Ectodermal cell (in vitro differentiated cells): ENCODE measurements around the gene ASTN1.

ENCODE experiments used
- H3K27ac ChIP-seq: 2 replicates; pipeline ENCODE4 v1.7.0; 2013; ENCODE audit warnings: mild to moderate bottlenecking, low read depth, low read length; ENCODE audit not compliant: insufficient read depth, poor library complexity, severe bottlenecking
- H3K27me3 ChIP-seq: 2 replicates; pipeline ENCODE4 v1.7.0; 2013; ENCODE audit warnings: mild to moderate bottlenecking, low read length; ENCODE audit not compliant: insufficient read depth, control insufficient read depth, poor library complexity, severe bottlenecking
- H3K36me3 ChIP-seq: one replicate; pipeline ENCODE4 v1.7.0; 2013; ENCODE audit warnings: low read length; ENCODE audit not compliant: control insufficient read depth, insufficient read depth
- H3K4me1 ChIP-seq: one replicate; pipeline ENCODE4 v1.7.0; 2013; ENCODE audit warnings: low read length; ENCODE audit not compliant: control insufficient read depth, insufficient read depth
- H3K4me3 ChIP-seq: 2 replicates; pipeline ENCODE4 v1.7.0; 2013; ENCODE audit warnings: low read depth, low read length, control low read depth; ENCODE audit not compliant: insufficient read depth
- H3K9me3 ChIP-seq: 2 replicates; pipeline ENCODE4 v1.7.0; 2013; ENCODE audit warnings: mild to moderate bottlenecking, low read length, moderate library complexity; ENCODE audit not compliant: control insufficient read depth
- WGBS, 2 experiments: methylation state at CpG; one replicate each; pipeline ENCODE4 v1.1.7; 2013; ENCODE audit warnings: missing lambda C conversion rate in 2 of 2; 5-methylcytosine and 5-hydroxymethylcytosine counted together

ASTN1 gene

GRCh38 chr1:177185209-177185608 is 20.7 kb upstream of the ASTN1 start:
- Histone ChIP-seq H3K9me3 (no peaks in the 10 kb centered on the region), H3K27ac (no peak overlapping the region), H3K36me3 (no peaks in the 10 kb centered on the region), H3K4me3 (no peak overlapping the region), H3K27me3 (peaks cover 14% of the 10 kb centered on the region), H3K4me1 (no peaks in the 10 kb centered on the region)
- WGBS, 2 experiments: 80 to 84% methylated on average over 1 to 3 of the region's 5 CpGs

GRCh38 chr1:177183836-177184235 is 19.3 kb upstream of the ASTN1 start:
- no peaks in the 10 kb centered on the region for H3K36me3 ChIP-seq
- H3K9me3 ChIP-seq: no peaks in the 10 kb centered on the region
- 85 to 87% methylated on average over 2 of the region's 2 CpGs for WGBS, 2 experiments
- H3K4me3 ChIP-seq: no peak overlapping the region
- H3K4me1 ChIP-seq: no peaks in the 10 kb centered on the region
- H3K27me3 ChIP-seq: peaks cover 28% of the 10 kb centered on the region
- no peak overlapping the region for H3K27ac ChIP-seq

GRCh38 chr1:177181631-177182291 is 17.2 kb upstream of the ASTN1 start:
- Histone ChIP-seq H3K4me3 (peak overlapping the region; percentile 15), H3K9me3 (no peaks in the 10 kb centered on the region), H3K36me3 (no peaks in the 10 kb centered on the region), H3K27me3 (peaks cover 49% of the 10 kb centered on the region), H3K4me1 (no peaks in the 10 kb centered on the region), H3K27ac (no peak overlapping the region)
- WGBS, 2 experiments: 0% methylated on average over 32 of the region's 32 CpGs

GRCh38 chr1:177181280-177181630 is 16.7 kb upstream of the ASTN1 start:
- WGBS, 2 experiments: 6 to 9% methylated on average over 13 of the region's 13 CpGs
- Histone ChIP-seq H3K36me3 (no peaks in the 10 kb centered on the region), H3K4me3 (peak overlapping the region; percentile 15), H3K27ac (no peak overlapping the region), H3K27me3 (peaks cover 49% of the 10 kb centered on the region), H3K9me3 (no peaks in the 10 kb centered on the region), H3K4me1 (no peaks in the 10 kb centered on the region)

- 90% methylated on average over 6 of the region's 6 CpGs for WGBS, 2 experiments
- no peaks in the 10 kb centered on the region for H3K36me3 ChIP-seq
- peaks cover 5% of the 10 kb centered on the region for H3K4me1 ChIP-seq
- no peak overlapping the region for H3K27ac ChIP-seq
- H3K27me3 ChIP-seq: peaks cover 86% of the 10 kb centered on the region
- H3K4me3 ChIP-seq: no peak overlapping the region
- H3K9me3 ChIP-seq: no peaks in the 10 kb centered on the region
These were observed 10.6 kb upstream of the ASTN1 start for GRCh38 chr1:177174921-177175634.

GRCh38 chr1:177173976-177174375 is 9.5 kb upstream of the ASTN1 start:
- Histone ChIP-seq H3K4me3 (no peak overlapping the region), H3K36me3 (no peaks in the 10 kb centered on the region), H3K4me1 (peaks cover 5% of the 10 kb centered on the region), H3K27ac (no peak overlapping the region), H3K27me3 (peaks cover 86% of the 10 kb centered on the region), H3K9me3 (no peaks in the 10 kb centered on the region)
- WGBS, 2 experiments: 78 to 91% methylated on average over 2 of the region's 2 CpGs

GRCh38 chr1:177172866-177173265 is 8.4 kb upstream of the ASTN1 start:
- peaks cover 86% of the 10 kb centered on the region for H3K27me3 ChIP-seq
- H3K9me3 ChIP-seq: no peaks in the 10 kb centered on the region
- 82 to 90% methylated on average over 3 of the region's 3 CpGs for WGBS, 2 experiments
- no peak overlapping the region for H3K4me3 ChIP-seq
- H3K27ac ChIP-seq: no peak overlapping the region
- peaks cover 5% of the 10 kb centered on the region for H3K4me1 ChIP-seq
- no peaks in the 10 kb centered on the region for H3K36me3 ChIP-seq

- Histone ChIP-seq H3K9me3 (no peaks in the 10 kb centered on the region), H3K4me3 (no peak overlapping the region), H3K27me3 (peaks cover 86% of the 10 kb centered on the region), H3K27ac (no peak overlapping the region), H3K36me3 (no peaks in the 10 kb centered on the region), H3K4me1 (peaks cover 5% of the 10 kb centered on the region)
- 68 to 69% methylated on average over 3 of the region's 3 CpGs for WGBS, 2 experiments
These were observed 7.8 kb upstream of the ASTN1 start for GRCh38 chr1:177172272-177172671.

- H3K27me3 ChIP-seq: peaks cover 87% of the 10 kb centered on the region
- no peaks in the 10 kb centered on the region for H3K9me3 ChIP-seq
- H3K27ac ChIP-seq: no peak overlapping the region
- H3K4me3 ChIP-seq: peak overlapping the region; percentile 48
- H3K36me3 ChIP-seq: no peaks in the 10 kb centered on the region
- WGBS, 2 experiments: 15 to 24% methylated on average over 8 of the region's 8 CpGs
- H3K4me1 ChIP-seq: peaks cover 5% of the 10 kb centered on the region
These were observed 7.1 kb upstream of the ASTN1 start for GRCh38 chr1:177171536-177172123.

- Histone ChIP-seq H3K4me1 (peaks cover 5% of the 10 kb centered on the region), H3K27ac (no peak within 1 kb of the TSS), H3K36me3 (no peaks in the 10 kb centered on the region), H3K27me3 (peaks cover 94% of the 10 kb centered on the region), H3K9me3 (no peaks in the 10 kb centered on the region), H3K4me3 (peak within 1 kb of the TSS; percentile 48)
- 1% methylated on average over 49 of the region's 49 CpGs for WGBS, 2 experiments
These were observed 6.4 kb upstream of the ASTN1 start, which contains the start of gene BRINP2 for GRCh38 chr1:177170756-177171535. BRINP2 (plus strand) TSS chr1:177170958; CDS start chr1:177229877, 58,919 bp downstream.
